NCI-H2227 (cell line): ENCODE results near the gene MACROD2.

Experiments
- DNase-seq: peaks from one replicate; lab custom pipeline; 2025; ENCODE audit not compliant: unreplicated experiment; lab: John Stamatoyannopoulos, UW

The MACROD2 gene

DNA sequence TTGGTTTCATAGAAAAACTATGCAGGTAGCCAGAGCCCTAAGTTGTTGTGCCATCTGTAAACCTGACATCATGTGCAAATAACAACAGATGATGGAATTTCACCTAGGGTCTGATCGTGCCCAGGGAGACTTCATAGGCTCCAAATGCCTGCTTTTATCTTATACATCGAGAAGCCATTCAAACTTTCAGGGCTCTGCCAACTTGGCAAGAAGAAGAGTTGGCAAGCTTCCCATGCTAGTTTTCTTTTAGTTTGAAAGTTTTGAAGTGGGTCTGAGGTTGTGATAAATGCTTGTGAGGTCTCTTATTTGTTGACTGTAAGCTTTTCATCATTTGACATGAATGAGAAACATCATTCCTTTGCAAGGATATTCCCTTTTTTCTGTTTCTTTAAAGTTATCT is 517.5 kb downstream of the MACROD2 start:
- DNase-seq = no peak

DNA sequence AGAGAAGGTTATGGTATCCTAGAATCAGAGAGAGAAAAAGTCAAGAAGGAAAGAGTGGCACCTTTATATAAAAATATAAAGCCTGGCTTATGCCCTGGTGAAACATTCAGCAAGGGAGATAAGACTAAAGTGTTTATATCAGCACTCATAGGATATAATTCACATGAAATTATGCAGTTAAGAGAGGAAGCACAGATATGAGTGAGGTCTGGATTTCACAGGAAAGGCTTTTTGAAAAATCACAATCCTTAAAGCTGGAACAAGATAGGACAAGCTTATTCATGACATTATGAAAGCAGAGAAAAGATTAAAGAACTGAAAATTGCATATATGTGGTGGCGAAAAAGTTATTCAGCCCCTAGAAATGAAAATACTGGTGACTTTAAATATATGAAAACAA is 523.3 kb downstream of the MACROD2 start:
- no peak for DNase-seq

- no peak for DNase-seq
Observed at GRCh38 chr20:14521016-14521415, 525.7 kb downstream of the MACROD2 start.

DNA sequence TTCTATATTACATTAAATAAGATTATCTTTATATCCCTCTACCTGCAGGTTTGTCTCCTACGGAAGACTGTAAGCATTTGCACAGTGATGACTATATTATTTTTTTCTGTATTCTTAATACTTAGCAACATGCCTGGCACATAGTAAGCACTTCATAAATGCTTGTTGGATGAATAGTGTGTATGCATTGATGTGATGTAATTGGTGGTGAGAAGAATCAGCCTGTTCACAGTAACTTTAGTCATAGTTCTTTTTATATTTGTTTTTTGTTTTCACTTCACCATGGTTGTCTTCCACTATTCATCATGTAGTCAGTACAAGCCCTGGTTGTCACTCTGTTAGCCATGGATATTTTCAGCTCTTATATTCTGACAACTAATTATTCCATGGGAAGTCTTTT is 526.1 kb downstream of the MACROD2 start:
- DNase-seq = no peak

DNA sequence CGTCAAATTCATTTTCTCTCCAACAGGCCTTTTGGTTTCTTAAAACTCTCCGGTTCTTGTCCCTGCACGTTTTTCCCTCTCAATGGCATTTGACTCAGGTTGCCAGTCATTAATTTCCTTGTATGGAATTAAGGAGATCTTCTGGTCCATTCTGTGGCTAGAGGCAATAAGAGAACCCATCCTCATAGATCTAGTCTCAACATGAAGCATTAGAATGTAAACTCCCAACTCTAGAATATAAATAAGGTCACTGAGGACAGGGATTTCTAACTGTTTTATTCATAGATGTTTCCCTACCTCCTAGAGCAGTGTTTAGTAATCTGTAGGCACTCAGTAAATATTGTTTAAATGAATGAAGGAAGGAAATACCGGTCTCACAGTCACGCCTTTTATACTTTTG is 527.3 kb downstream of the MACROD2 start:
- DNase-seq = no peak

DNA sequence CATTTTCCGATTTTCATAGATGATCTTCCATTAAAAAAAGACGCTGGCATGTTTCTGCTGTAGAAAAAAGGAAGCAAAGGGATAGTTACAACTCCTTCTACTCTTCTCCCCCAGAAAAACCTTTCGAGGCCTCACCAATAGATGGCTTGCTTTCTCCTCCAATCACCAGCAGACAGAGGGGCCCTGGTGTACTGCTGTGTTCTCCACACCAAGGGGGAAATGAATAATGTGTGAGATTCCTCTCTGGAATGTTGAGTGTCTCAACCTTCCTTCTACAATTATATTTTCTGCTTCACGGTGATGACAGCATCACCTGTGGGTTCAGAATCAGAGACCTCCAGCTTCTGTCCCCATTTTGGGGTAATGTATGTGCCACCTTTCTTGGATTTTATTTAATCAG is 527.8 kb downstream of the MACROD2 start:
- no peak for DNase-seq

GRCh38 chr20:14525426-14525825 is 530.1 kb downstream of the MACROD2 start:
- no peak for DNase-seq

DNA sequence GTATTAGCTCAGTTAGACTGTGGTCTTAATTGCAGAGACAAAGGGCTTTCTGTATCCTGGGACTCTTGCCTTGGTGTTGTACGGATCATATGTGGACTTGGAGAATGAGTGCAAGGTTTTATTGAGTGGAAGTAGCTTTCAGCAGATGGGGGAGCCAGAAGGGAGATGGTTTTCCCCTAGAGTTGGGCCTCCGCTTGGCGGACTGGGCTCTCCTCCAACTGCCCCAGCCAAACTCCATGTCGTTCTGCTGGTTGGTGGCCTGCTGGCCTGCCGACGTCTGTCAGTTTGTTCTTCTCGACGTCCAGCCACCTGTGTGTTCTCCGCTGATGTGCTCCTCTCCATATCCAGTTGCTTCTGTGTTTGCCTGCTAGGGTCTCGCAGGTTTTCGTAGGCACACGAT is 531.6 kb downstream of the MACROD2 start:
- no peak for DNase-seq

DNA sequence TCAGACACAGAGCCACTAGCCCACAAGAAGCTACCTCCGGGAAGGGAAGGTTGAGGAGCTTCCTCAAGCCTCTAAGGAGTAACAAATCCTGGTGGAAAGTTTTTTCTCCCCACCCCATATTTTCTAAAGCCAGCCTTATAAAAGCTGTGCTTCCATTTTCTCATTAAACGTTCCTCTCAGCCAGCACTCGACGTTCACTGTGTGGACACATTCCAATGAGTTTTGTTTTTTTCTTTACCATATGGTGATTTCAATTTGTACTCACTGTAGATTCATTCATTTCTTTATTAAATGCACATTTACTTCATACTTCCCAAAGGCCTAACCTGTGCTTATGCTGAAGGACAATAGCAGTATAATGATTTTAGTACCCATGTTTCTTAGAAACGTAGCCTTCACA is 536.5 kb downstream of the MACROD2 start:
- DNase-seq = no peak

DNA sequence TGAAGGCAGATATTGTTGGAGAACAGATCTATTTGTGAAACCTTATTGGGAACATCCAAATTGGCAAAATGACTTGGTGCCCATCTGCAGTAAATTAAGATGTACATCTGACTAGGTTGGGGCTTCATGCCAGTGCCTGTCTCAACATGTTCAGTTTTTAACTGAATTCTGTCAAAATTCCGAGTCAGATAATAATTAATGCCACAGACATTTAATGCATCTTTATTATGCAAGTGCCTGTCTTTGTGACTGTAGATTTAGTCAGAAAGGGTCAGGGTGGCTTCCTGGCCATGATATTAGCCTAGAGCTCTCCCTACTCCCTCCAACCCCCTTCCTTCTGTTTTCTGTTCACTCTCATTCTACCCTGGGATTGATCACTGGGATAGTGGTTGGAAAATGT is 541.4 kb downstream of the MACROD2 start:
- DNase-seq = no peak

- DNase-seq = no peak
Observed at GRCh38 chr20:14538433-14538832, 543.1 kb downstream of the MACROD2 start.

DNA sequence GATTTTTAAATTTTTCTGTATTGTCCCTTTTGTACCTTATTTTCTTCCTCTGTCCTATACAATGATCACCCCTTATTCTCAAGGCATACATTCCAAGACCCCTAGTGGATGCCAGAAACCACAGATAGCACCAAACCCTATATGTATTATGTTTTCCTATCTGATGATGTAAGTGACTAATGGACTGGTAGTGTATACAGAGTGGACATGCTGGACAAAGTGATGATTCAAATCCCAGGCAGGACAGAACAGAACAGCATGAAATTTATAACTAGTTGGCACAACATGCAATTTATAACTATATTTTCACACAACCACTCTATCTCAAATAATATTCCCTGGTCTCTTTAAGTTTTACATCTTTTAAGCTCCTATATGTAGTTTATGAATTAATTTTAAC is 547.7 kb downstream of the MACROD2 start:
- DNase-seq = no peak

DNA sequence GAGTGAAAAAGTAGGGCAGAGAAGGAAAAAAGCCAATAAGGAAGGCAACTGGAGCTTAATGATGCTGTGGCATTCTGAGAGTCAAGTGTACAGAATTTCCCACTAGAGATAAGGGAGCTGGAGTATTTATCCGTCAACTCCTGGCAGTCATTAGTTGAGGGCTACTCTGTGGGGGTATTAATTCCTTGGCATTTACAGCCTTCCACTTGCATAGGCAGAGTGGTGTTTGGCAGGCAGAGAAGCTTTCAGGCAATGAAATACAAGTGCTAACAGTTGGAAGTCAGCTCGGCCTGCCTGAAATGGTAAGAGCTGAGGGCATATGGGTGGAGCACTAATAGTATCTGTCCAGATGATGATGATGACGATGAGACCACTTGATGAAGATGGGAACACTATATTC is 549.4 kb downstream of the MACROD2 start:
- no peak for DNase-seq

- DNase-seq = no peak
Observed at GRCh38 chr20:14550655-14551054, 555.3 kb downstream of the MACROD2 start.

- no peak for DNase-seq
Observed at GRCh38 chr20:14553774-14554534, 558.6 kb downstream of the MACROD2 start.

DNA sequence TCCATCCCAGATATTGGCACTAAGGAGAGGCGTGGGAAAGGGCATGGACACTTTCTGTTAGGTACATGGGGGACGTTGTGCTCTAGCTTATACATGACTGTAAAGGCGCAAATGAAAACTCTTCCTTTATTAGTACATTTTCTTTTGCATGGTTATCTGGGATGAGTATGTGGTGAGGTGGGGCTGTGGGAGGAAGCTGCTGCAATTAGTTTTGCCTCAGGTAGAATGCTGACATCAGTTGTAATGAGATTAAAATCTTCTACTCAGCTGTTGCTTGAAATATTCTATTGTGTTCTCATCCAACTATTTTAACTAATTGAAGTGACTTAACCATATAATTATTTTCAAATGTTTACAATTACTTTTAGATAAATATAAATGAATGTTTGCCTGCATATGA is 560.4 kb downstream of the MACROD2 start:
- no peak for DNase-seq

- no peak for DNase-seq
Observed at GRCh38 chr20:14556206-14556605, 560.9 kb downstream of the MACROD2 start.

GRCh38 chr20:14559612-14560011 is 564.3 kb downstream of the MACROD2 start:
- DNase-seq = no peak

DNA sequence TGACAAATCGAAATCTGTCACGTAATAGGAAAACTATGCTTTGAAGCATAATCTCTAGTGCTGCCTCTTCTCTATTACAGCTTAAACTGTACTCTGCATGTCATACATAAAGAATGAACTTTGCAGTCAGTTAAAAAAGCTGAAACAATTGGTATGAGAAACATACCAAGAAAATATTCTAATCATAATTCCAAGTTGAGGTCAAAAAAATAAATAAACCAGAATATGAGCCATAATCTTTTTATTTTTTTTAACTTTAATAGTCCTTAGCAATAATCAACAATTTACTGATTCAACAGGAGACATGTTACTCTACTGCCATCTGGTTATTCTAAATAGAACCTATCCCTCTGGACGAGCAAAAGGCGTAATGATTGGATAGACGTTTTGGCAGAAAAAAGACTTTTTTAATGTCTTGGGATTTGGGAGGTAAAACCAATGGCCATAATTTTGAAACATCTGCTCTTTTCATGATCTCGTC is 566.5 kb downstream of the MACROD2 start:
- no peak for DNase-seq

DNA sequence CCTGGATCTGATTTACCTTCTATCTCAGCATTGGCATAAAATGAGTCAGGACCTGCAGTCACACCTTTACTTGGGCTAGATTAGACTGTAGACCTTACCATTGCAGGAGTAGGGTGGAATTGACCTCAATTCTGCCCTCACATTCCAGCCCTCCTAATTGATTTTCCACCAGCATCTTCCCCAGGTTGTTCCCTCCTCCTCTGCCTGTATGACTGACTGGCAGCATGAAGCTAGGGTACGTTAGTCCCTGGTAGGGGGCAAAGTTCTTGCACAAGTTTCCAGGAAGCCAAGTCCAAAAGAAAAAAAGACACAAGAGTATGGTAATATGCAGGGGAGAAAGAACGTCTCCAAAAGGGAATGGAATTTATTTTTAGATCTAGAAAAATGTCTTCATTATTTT is 567.7 kb downstream of the MACROD2 start:
- no peak for DNase-seq

GRCh38 chr20:14566505-14566904 is 571.2 kb downstream of the MACROD2 start:
- DNase-seq = no peak

DNA sequence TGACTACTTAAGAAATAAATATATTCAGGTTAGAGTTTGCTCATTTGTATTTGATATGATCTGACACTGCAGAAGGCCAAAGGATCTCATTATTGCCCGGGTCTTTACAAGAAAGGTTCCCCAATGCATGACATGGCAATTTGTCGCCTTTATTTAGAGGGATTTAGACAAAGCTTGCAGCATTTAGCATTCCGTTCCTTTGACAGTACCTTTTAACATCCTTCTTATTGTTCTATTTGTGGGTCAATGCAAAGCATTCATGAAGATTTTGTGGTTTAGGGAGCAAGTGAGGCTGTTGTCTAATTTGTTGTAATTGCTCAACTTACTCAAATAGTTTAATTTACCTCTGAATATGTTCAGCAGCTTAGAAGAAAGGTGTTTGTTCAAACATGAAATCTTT is 572.9 kb downstream of the MACROD2 start:
- no peak for DNase-seq

DNA sequence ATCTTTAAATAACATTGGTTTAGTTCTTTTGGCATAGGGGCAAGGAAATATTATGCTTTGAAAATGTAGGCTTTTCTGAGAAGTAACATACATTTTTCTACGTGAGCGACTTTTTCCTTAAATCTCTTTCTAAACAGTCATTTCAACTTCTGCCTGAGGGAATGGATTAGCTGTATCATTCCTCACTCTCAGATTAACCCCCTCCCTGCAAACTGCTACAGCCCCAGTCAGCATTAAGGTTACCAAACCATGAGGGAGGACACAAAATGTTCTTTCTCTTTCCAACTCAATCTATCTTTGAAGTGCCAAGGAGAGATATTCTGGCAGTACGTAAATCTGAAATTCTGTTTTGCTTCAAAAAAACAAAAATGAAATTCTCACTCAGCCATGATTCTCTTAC is 573.4 kb downstream of the MACROD2 start:
- DNase-seq = no peak
